Fibroblast of skin of left quadriceps (primary cell): ENCODE data around the gene LRRIQ3.

Source experiments
- DNase-seq, 2 experiments: peaks; one replicate each; pipeline ENCODE4 v3.0.0-alpha.2; 2013; ENCODE audit warnings: low read depth in 2 of 2

Gene LRRIQ3

DNA sequence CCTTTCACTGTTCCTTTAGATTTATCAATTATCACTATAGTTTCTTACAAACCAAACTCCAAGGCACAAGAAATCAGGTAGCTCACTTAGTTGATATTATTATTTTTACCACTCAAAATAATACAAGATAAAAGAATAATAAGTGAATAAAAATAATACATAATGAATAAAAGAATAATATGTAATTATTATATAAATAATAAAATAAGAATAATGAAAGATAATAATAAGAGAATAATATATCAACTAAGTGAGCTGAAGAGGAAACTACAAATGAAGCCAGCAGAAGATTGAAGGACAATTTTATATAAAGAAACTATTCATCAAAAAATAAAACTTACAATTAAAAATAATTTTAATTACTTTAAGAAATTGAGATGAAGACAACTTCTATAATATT lies 90.6 kb downstream of the LRRIQ3 start:
- DNase-seq: no peak

DNA sequence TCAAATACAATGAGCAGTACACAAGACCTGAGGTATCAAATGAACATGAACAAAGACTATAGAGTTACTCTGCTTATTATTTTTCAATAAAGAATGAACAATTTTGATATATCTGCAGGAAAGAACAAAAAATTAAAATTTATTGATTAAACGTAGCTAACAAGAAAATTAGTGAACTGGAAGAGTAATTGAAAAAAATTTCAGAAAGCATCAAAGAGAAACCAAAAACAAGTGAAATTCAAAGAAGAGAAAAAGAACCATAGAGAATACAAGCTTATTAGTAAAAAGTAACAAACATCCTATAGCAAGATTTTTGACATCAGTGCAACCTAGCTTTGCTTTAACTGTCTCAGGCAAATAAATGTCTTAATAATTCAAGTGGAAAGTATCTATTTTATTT lies 106.6 kb downstream of the LRRIQ3 start:
- no peak for DNase-seq

DNA sequence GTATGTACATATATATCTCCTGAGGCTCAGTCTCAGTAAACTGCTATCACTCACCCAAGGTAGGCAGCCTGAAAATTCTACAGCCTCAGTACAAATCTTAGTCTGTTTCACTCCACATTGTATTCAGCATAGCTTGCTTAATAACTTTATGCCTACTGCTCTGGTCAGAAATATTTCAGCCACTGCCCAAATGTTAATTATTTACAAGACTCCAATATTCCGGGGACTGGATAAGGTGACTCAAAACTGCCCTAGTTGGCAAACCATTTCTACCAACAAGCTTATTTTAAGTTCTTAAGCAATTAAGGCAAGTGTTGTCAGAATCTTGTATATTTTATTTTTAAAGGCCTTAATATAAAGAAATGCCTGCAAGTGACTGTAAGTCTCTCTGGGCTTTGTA lies 114.8 kb downstream of the LRRIQ3 start:
- no peak for DNase-seq

DNA sequence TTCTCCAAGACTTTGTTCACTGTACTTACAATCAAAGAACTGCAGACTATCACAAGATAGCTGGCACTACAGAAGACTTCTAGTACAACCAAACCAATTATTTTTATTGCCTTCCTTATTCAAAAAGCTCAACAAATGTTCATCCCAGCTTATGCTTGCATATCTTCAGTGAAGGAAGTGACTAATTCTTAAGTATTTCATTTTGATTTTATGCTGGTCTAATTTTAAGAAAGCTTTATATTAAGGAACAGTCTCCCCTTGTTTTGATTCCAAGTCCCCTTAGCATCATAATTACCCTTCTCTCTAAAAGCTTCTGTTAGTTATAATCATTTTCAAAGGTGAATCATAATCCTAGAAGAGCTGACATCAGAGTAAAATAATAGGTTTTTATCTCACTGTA lies 132.9 kb downstream of the LRRIQ3 start:
- DNase-seq: no peak

DNA sequence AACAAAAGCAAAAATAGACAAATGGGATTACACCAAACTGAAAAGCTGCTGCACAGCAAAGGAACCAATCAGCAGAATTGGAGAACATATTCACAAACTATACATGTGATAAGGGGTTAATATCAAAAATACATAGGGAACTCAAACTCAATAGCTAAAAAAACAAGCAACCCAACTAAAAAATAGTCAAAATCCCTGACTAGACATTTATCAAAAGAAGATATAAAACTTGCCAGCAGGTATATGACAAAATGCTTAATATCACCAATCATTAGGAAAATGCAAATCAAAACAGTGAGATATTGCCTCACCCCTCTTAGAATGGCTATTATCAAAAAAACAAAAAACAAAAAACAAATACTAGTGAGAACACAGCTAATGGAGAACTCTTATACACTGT lies 140.3 kb downstream of the LRRIQ3 start:
- no peak for DNase-seq

DNA sequence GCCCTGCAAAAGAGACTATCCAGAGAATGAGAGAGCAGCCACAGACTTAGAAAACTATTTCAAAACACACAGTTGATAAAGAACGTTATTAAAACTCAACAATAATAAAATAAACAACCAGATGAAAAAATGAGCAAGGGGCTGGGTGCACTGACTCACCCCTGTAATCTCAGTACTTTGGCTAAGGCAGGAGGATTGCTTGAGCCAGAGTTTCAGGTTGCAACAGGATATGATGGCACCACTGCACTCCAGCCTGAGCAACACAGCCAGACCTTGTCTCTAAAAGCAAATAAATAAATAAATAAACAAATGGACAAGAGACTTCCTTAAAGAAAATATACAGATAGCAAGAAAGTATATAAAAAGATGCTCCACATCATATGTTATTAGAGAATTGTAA lies 144.6 kb downstream of the LRRIQ3 start:
- no peak for DNase-seq

DNA sequence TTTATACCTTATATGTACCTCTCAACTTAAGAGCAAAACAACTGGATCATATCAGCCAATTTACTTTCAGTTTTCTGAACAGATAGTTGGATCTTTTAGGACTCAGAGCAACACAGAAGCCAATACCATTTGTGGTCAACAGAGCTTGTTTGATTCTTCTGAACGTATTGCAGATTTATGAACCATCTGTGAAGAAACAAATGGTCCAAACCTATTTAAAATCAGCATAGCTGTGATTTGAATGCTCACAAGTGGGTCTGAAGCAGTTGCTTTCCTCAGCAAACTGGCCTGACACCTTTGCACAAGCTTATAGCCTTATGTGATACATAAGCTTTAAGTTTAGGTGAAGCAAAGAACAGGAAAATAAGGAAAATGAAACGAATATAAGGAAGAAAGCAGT lies 147.6 kb downstream of the LRRIQ3 start:
- DNase-seq: no peak

DNA sequence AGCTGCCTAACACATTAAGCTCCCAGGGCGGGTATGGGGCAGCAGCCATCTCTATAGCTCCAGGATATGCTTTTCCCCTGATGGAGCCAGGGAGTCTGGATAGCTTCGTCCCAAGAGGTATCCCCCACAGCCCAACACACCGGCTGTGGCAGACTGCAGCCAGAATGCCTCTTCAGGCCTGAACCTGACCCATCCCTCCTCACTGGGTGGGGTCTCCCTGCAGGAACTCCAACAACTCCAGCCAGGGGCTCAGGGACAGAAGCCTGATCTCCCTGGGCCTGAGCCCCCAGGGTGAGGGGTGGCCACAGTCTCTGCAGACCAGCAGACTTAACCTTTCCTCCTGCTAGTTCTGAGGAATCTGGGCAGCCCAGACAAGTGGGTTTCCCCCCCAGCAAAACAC lies 159.9 kb downstream of the LRRIQ3 start:
- DNase-seq: no peak

DNA sequence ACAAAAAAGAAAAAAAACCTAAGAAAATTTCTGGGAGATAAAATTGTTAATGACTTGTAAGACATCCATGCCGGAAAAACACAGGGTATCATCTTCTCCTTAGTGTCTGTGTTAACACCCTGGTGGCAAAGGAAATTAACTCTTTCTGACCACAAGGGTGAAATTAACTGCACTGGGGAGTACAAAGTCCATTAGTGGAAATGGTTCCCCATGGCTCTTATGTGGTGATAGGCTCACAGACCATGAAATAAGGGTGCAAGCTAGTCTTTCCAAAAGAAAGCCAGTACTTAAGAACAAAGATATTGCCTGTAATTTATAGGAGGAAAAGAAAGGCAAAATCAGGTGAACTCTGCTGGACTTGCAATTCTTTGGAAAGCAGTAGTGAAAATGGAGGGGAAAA lies 185.4 kb downstream of the LRRIQ3 start:
- no peak for DNase-seq

DNA sequence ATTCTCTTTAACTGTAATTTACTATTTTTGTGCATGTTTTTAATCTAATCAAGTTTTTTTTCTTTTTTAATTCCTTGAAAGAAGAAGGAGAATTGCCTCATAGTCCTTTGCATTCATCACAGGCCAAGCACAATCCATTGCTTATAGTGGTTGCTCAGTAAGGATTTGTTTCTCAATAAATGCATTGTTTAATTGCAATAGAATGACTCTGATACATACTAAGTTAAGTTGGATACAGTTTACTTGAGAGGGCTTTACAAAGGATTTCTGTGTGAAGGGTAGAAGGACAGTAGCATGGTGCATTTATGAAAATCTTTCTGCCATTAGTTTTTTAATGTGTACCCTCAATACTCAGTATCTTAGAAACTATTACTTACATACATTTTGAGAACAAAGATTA lies 186.2 kb downstream of the LRRIQ3 start:
- no peak for DNase-seq

DNA sequence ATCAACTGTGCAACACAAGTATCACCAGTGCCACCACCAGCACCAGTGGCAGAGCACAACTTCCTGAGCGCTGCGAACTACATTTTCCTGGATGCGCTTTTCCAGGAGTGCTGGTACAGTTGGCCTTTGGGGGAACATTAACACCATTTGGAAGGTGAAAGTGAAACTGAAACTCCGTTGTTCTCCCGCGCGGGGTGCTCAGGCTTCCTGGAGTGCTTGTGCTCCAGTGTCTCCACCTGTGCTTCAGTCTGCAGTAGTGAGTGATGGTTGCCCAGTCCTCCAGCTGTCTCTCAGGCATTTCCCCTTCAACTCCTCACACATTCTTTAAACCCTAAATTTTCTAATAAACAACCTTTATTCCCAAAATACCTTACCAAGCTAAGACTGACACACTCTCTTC lies 187.8 kb downstream of the LRRIQ3 start:
- DNase-seq: no peak

DNA sequence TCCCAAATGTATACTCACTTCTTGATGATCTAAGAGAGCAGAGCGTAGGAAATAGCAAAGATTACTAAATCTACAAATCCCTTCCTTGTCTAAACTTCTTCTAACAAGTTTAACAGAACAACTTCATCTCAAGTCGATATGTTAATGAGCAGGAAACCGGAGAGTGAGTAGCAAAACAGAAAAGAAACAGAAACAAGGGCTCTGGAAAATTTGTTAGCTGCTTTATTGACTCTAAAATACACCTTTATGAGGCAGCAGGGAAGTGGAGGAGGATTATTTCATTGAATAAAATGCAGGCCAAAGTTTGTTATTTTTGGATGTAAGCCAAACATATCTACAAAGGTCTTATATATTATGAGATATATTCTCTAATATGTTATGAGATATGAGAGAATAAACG lies 192.4 kb downstream of the LRRIQ3 start:
- no peak for DNase-seq

DNA sequence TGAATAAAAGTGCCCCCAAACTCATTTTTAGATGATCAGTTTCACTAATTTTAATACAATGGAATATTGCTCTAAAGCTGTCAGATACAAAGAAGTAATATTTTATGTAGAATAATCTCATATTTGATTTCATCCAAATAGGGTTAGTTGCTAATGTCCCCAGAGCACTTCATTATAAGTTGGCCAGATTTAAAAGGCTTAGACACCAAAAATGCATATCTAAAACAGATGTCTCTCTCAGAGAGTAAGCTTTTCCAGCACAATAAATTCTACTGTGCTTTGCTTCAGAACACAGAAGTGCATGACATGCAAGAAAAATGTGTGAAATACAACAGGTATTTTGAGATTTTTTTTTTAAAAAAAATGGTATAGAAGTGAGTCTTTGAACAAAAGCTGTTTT lies 194.2 kb downstream of the LRRIQ3 start:
- DNase-seq: no peak

DNA sequence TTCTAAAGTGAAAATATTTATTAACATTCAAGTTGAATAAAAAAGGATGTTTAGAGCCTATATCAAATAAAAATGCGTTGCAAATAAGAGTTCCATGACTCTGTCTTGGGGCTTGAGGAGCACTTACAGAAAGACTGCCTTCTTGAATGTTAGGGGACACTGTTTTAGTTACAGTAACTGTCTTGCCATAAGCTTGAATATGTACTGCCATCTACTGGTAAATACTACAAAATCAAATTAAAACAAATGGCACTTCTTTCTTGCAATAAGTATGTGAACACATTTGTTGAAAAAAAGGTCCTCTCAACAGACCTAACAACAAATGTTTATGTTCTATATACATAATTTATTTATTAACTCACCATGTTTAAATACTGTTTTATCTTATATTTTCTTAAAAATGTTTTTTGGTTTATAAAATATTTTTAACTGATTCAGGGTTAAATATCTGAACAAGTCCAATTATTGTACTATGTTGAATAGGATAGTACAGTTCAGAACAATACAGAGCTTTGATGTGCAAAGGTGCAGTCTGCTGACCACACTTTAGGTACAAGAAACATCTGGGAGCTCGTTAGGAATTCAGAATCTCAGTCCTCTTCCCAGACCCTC lies 199.5 kb downstream of the LRRIQ3 start:
- DNase-seq: peak; percentile 15 to 28

DNA sequence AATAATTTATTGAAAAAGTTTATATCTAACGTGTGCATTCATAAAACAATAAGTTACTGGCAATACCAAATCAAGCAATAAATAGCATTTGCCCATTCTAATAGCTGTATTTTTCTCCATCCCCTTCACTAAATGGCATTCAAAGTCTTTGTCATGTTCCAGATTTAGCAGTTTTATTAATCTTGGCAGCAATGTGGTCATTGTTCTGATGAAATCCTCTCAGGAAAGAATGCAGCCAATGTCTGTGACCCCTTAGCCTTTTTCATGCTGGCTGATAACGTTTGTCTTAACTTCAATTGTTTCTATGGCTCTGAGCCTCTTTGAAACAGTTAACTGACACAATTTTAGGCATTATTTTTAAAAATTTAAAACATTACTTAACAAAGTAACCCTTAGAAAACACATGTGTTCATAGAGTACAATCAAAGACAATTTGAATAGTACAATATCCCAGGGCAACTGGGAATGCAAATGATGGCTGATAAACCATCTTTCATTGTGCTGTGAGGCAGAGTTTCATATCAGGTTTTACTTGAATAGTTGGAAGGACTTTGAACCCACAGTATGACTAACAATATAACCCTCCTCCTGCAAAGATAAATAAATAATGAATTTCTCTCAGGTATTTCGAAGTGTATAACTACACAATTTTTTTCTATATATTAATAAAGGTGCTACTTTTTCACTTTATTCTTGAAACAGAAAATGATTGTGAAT lies 217.5 kb downstream of the LRRIQ3 start:
- no peak for DNase-seq

DNA sequence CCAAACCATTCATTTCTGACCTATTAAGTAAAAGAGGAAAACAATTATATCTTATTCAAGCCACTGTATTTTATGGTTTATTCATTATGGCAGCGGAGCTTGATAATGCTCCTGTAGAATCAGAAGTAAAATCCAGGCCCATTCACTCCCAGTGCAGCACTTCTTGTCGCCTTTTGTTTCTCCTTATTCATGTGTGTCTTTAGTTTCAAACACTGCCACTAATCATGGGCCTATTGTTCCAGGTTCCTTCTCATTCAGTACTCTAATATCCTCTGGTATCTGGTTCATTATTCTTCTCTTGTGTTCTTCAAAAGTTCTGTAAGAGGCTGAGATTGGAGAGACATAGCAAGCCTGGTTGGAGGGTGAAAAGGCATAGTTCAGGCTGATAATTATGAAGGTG lies 218.3 kb downstream of the LRRIQ3 start:
- no peak for DNase-seq

DNA sequence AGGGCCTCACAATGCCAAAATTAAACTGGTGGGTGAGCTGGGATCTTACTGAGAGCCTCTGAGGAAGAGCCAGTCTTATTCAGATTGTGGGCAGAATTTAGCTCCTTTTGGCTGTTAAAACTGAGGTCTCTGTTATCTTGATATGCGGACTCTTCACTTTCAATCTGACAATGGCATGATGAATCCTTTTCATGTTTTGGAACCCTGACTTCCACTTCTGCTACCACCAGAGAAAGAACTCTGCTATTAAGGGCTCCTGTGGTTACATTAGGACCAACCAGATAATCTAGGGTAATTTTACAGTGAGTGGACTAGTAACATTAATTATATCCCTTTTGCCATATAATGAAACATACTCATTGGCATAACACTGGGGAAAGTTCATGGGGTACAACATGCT lies 219.0 kb downstream of the LRRIQ3 start:
- DNase-seq: no peak
